ENCODE measurements around the gene C16orf92. TPM values are rescaled to one million over a fixed set of nuclear protein-coding genes. Genes with fewer than 3 reads are reported as not detected.

Gene C16orf92
- total and polyA plus RNA-seq, 2 donors (not counting 3 experiments of a cell fraction or from before 2014, with no cell fraction given), result not detected

GRCh38 chr16:30000735-30001631, 22.0 kb upstream of the C16orf92 start:
- Histone ChIP-seq H3K79me2 (ENCODE audit: control insufficient read depth, insufficient read depth, low read length) (peaks cover 7% of the 10 kb centered on the region), H3K9ac (replicated peaks; ENCODE audit: extremely low read depth, insufficient read depth, low read length) (no peak overlapping the region), H3K9me3 (replicated peaks; ENCODE audit: control insufficient read depth, insufficient read depth, low read length) (no peaks in the 10 kb centered on the region), H3K27me3 (ENCODE audit: control insufficient read depth in 2 of 2, insufficient read depth in 2 of 2, low read length in 2 of 2) (no peaks in the 10 kb centered on the region), H2AFZ (ENCODE audit: low read depth, low read length) (no peak overlapping the region), H3K4me3 (replicated peaks in 1 of 3; ENCODE audit: insufficient read depth in 1 of 3, low read depth in 1 of 3, low read length in 3 of 3) (no peak overlapping the region), H3K9me1 (replicated peaks; ENCODE audit: control insufficient read depth, extremely low read depth, insufficient read depth, low read length) (no peaks in the 10 kb centered on the region), H4K20me1 (replicated peaks; ENCODE audit: control insufficient read depth, extremely low read depth, insufficient read depth, low read length) (no peaks in the 10 kb centered on the region), H3K36me3 (ENCODE audit: control insufficient read depth in 2 of 2, extremely low read depth in 1 of 2, insufficient read depth in 2 of 2, low read length in 2 of 2) (peaks cover 0 to 7% of the 10 kb centered on the region in 2 experiments), H3K27ac (ENCODE audit: insufficient read depth, low read depth, low read length) (no peak overlapping the region), H3K4me2 (ENCODE audit: insufficient read depth, low read length) (no peak overlapping the region), H3K4me1 (ENCODE audit: control insufficient read depth, extremely low read depth, insufficient read depth, low read length) (peaks cover 8% of the 10 kb centered on the region)
- dilution Hi-C loops (cut with MboI; ENCODE audit: extremely low pct_ligation_motif_present, low sequenced_read_pairs), result no loop called here
- no peak for TF ChIP-seq CTCF (IDR thresholded peaks at IDR 0.05; ENCODE audit: extremely low read depth in 1 of 2, insufficient read depth in 1 of 2, low read depth in 1 of 2, low read length in 2 of 2)
- TF ChIP-seq EZH2 (IDR thresholded peaks at IDR 0.05; ENCODE audit: borderline replicate concordance, low read depth, low read length, severe bottlenecking), result no peak
- no TSS peak for BruUV-seq (replicated peaks)
- intact Hi-C loops (cut with micrococcal nuclease), result no loop called here
- POLR2A ChIA-PET, result no interaction called here
- FAIRE-seq (no peak), DNase-seq (ENCODE audit: low read depth, low spot score) (no peak)
- CTCF ChIA-PET, result no interaction called here

Data from endothelial cell of umbilical vein (primary cell).